H1 (cell line): ENCODE measurements around the gene SULF2. TPM values are rescaled to one million over a fixed set of nuclear protein-coding genes. Genes with fewer than 3 reads are reported as not detected.
A peak's percentile ranks its signal among the peaks of the same experiment; 100 is the strongest.

Experiments used
- CTCF ChIA-PET: fragments of 300-600 bp; sonication (Branson Sonifier 250); formaldehyde crosslinking; loops from one replicate; lab custom pipeline; 2021; ENCODE audit not compliant: partially characterized antibody; lab: Charles Lee
- POLR2A ChIA-PET: fragments of 300-600 bp; sonication (Branson Sonifier 250); formaldehyde crosslinking; loops from one replicate; lab custom pipeline; 2021; ENCODE audit warnings: inconsistent platforms; ENCODE audit not compliant: partially characterized antibody; lab: Charles Lee
- DNase-seq, 2 experiments: peaks; one replicate each; pipeline versions ENCODE4 v3.0.0 to v3.0.0-alpha.2; 2010 to 2022; ENCODE audit warnings: low spot score in 2 of 2, low read depth in 1 of 2, mixed read lengths in 1 of 2
- FAIRE-seq: peaks from 2 replicates; lab custom pipeline; 2011; peaks lifted over from hg19 to GRCh38; lab: Jason Lieb, UNC
- H2AFZ ChIP-seq: 2 replicates; pipeline ENCODE4 v1.8.1; 2012; ENCODE audit warnings: low read length, inconsistent platforms
- H2AK5ac ChIP-seq: 2 replicates; pipeline ENCODE4 v1.6.1; 2013; ENCODE audit warnings: low read depth, low read length
- H2BK120ac ChIP-seq: replicated peaks from 2 replicates; pipeline ENCODE3; 2013; ENCODE audit warnings: low read depth, low read length, inconsistent platforms
- H2BK12ac ChIP-seq: 2 replicates; pipeline ENCODE4 v1.6.1; 2013; ENCODE audit warnings: low read depth, low read length
- H2BK15ac ChIP-seq: 2 replicates; pipeline ENCODE4 v1.6.1; 2013; ENCODE audit warnings: low read length
- H2BK20ac ChIP-seq: 2 replicates; pipeline ENCODE4 v1.6.1; 2013; ENCODE audit warnings: low read length
- H2BK5ac ChIP-seq: 2 replicates; pipeline ENCODE4 v1.6.1; 2013; ENCODE audit warnings: low read depth, low read length
- H3K14ac ChIP-seq: 2 replicates; pipeline ENCODE4 v1.6.1; 2013; ENCODE audit warnings: inconsistent platforms; ENCODE audit not compliant: insufficient read length
- H3K18ac ChIP-seq: 2 replicates; pipeline ENCODE4 v1.6.1; 2013; ENCODE audit warnings: low read length; ENCODE audit errors: extremely low read depth
- H3K23ac ChIP-seq: 2 replicates; pipeline ENCODE4 v1.6.1; 2013; ENCODE audit warnings: inconsistent platforms; ENCODE audit not compliant: insufficient read length
- H3K23me2 ChIP-seq: 2 replicates; pipeline ENCODE4 v1.6.1; 2013; ENCODE audit warnings: low read depth, low read length
- H3K27ac ChIP-seq: 2 replicates; pipeline ENCODE4 v1.6.1; 2011; ENCODE audit warnings: low read depth, low read length, inconsistent platforms
- H3K27me3 ChIP-seq, 4 experiments: replicated peaks in 1 of 4; 1 replicate in 1 of 4; 2 replicates in 3 of 4; pipeline versions ENCODE4 v1.6.1 to v1.8.1; 2011 to 2013; ENCODE audit warnings: low read length in 3 of 4, mild to moderate bottlenecking in 3 of 4, inconsistent platforms in 2 of 4, mixed read lengths in 2 of 4, moderate library complexity in 1 of 4; ENCODE audit not compliant: control insufficient read depth in 3 of 4, insufficient read depth in 3 of 4; ENCODE audit errors: extremely low read depth in 1 of 4
- H3K36me3 ChIP-seq, 4 experiments: 2 replicates each; pipeline versions ENCODE4 v1.6.1 to v1.8.1; 2011 to 2013; ENCODE audit warnings: mild to moderate bottlenecking in 4 of 4, low read length in 3 of 4, moderate library complexity in 2 of 4, control low read depth in 1 of 4, inconsistent platforms in 1 of 4; ENCODE audit not compliant: insufficient read depth in 4 of 4, control insufficient read depth in 2 of 4
- H3K4ac ChIP-seq: replicated peaks from 2 replicates; pipeline ENCODE3; 2013; ENCODE audit warnings: low read length, low read depth, mixed read lengths, inconsistent platforms; ENCODE audit not compliant: insufficient read length
- H3K4me1 ChIP-seq, 4 experiments: replicated peaks in 1 of 4; 1 replicate in 1 of 4; 2 replicates in 3 of 4; pipeline versions ENCODE4 v1.6.1 to v1.8.1; 2011 to 2013; ENCODE audit warnings: low read length in 3 of 4, inconsistent platforms in 2 of 4, mixed read lengths in 1 of 4; ENCODE audit not compliant: insufficient read depth in 4 of 4, control insufficient read depth in 3 of 4
- H3K4me2 ChIP-seq, 2 experiments: 2 replicates each; pipeline versions ENCODE4 v1.6.1 to v1.8.1; 2011 to 2013; ENCODE audit warnings: low read depth in 2 of 2, low read length in 2 of 2, control low read depth in 1 of 2, inconsistent platforms in 1 of 2, mild to moderate bottlenecking in 1 of 2; ENCODE audit not compliant: insufficient read depth in 1 of 2
- H3K4me3 ChIP-seq, 4 experiments: fragments of 200-600, 300-600 bp in 1 of 4; sonication (generic), shearing (Covaris generic), sonication (Bioruptor Twin) in 1 of 4; 2 replicates each; pipeline versions ENCODE4 v1.5.1 to v1.8.1; 2011 to 2016; ENCODE audit warnings: low read length in 4 of 4, low read depth in 3 of 4, control low read depth in 2 of 4, inconsistent platforms in 2 of 4, mild to moderate bottlenecking in 2 of 4, mixed read lengths in 1 of 4, moderate library complexity in 1 of 4; ENCODE audit not compliant: insufficient read depth in 2 of 4; ENCODE audit errors: extremely low read depth in 1 of 4
- H3K56ac ChIP-seq: replicated peaks from 2 replicates; pipeline ENCODE3; 2013; ENCODE audit warnings: low read depth, mild to moderate bottlenecking, mixed read lengths, low read length, inconsistent platforms; ENCODE audit not compliant: insufficient read length
- H3K79me1 ChIP-seq: 2 replicates; pipeline ENCODE4 v1.6.1; 2013; ENCODE audit warnings: low read depth, low read length, control low read depth
- H3K79me2 ChIP-seq, 2 experiments: 2 replicates each; pipeline versions ENCODE4 v1.6.1 to v1.8.1; 2012 to 2013; ENCODE audit warnings: low read length in 2 of 2, mild to moderate bottlenecking in 2 of 2, inconsistent platforms in 1 of 2; ENCODE audit not compliant: insufficient read depth in 2 of 2, control insufficient read depth in 1 of 2
- H3K9ac ChIP-seq, 4 experiments: replicated peaks in 1 of 4; 1 replicate in 1 of 4; 2 replicates in 3 of 4; pipeline versions ENCODE4 v1.6.1 to v1.8.1; 2011 to 2013; ENCODE audit warnings: low read depth in 3 of 4, low read length in 3 of 4, control low read depth in 2 of 4, mild to moderate bottlenecking in 2 of 4, moderate library complexity in 2 of 4, inconsistent platforms in 1 of 4; ENCODE audit errors: extremely low read depth in 1 of 4
- H3K9me3 ChIP-seq, 2 experiments: 2 replicates each; pipeline versions ENCODE4 v1.6.1 to v1.8.1; 2012 to 2013; ENCODE audit warnings: mild to moderate bottlenecking in 2 of 2, moderate library complexity in 2 of 2, control low read depth in 1 of 2, inconsistent platforms in 1 of 2, low read depth in 1 of 2, low read length in 1 of 2, mixed read lengths in 1 of 2; ENCODE audit not compliant: insufficient read depth in 2 of 2
- H4K20me1 ChIP-seq, 2 experiments: replicated peaks in 1 of 2; 2 replicates each; pipeline versions ENCODE3 to v1.8.1; 2011 to 2013; ENCODE audit warnings: inconsistent platforms in 2 of 2, low read length in 2 of 2, mild to moderate bottlenecking in 1 of 2; ENCODE audit not compliant: insufficient read depth in 2 of 2, control insufficient read depth in 1 of 2
- H4K5ac ChIP-seq: 2 replicates; pipeline ENCODE4 v1.6.1; 2013; ENCODE audit warnings: low read length, low read depth, mixed read lengths, inconsistent platforms; ENCODE audit not compliant: insufficient read length
- H4K8ac ChIP-seq: 2 replicates; pipeline ENCODE4 v1.8.0; 2013; ENCODE audit warnings: mild to moderate bottlenecking, moderate library complexity, low read length, inconsistent platforms; ENCODE audit not compliant: insufficient read depth; ENCODE audit errors: extremely low read depth
- H4K91ac ChIP-seq: replicated peaks from 2 replicates; pipeline ENCODE3; 2013; ENCODE audit warnings: low read length, mixed read lengths, inconsistent platforms; ENCODE audit not compliant: insufficient read length
- CREB1 ChIP-seq: IDR thresholded peaks from 2 replicates; pipeline ENCODE4 v1.6.1; 2012; ENCODE audit warnings: inconsistent platforms
- EZH2 ChIP-seq: fragments of 200-600 bp; sonication (generic); IDR thresholded peaks from 2 replicates; pipeline ENCODE4 v1.7.1; 2012; ENCODE audit warnings: low read depth, mild to moderate bottlenecking, moderate library complexity, low read length, inconsistent platforms; ENCODE audit not compliant: severe bottlenecking
- KDM4A ChIP-seq: IDR thresholded peaks from one replicate; pipeline ENCODE4 v1.7.1; 2012; ENCODE audit warnings: low read depth, mild to moderate bottlenecking, moderate library complexity, low read length, inconsistent platforms; ENCODE audit not compliant: severe bottlenecking
- NANOG ChIP-seq: IDR thresholded peaks from 2 replicates; pipeline ENCODE4 v1.6.1; 2011; ENCODE audit warnings: low read length, low read depth, mild to moderate bottlenecking, inconsistent platforms; ENCODE audit not compliant: insufficient read depth, poor library complexity, severe bottlenecking
- RAD21 ChIP-seq, 2 experiments: IDR thresholded peaks in 1 of 2; conservative IDR thresholded peaks in 1 of 2; 2 replicates each; pipeline ENCODE4 v1.6.1; 2011; ENCODE audit warnings: low read depth in 2 of 2, low read length in 2 of 2, improper control_type of control experiment in 1 of 2, inconsistent platforms in 1 of 2, mild to moderate bottlenecking in 1 of 2, moderate library complexity in 1 of 2
- WGBS, 2 experiments: shearing (Covaris generic) in 1 of 2; methylation state at CpG; one replicate each; pipeline versions ENCODE4 v1.1.6 to v1.1.7; 2013 to 2015; ENCODE audit warnings: low lambda C conversion rate in 2 of 2, mixed read lengths in 2 of 2, inconsistent platforms in 1 of 2, low coverage in 1 of 2, missing lambda C conversion rate in 1 of 2; ENCODE audit not compliant: insufficient replicate concordance in 2 of 2, insufficient coverage in 1 of 2, insufficient read length in 1 of 2; ENCODE audit errors: extremely low coverage in 1 of 2, missing lambda C conversion rate in 1 of 2; 5-methylcytosine and 5-hydroxymethylcytosine counted together
- polyA plus RNA-seq, 7 experiments: library from polyadenylated mRNA; depleted of rRNA in 3 of 7; stranded (reverse) in 5 of 7; unstranded in 2 of 7; fragments of >200 nt in 5 of 7; fragments of 200-250 nt in 2 of 7; gene quantifications; 1 replicate in 5 of 7; 2 replicates in 1 of 7; 4 replicates in 1 of 7; pipeline versions ENCODE4 v1.2.1 to v1.2.3, GENCODE V29; 2011 to 2013; ENCODE audit warnings: missing spikeins in 2 of 7, mixed read lengths in 2 of 7
- total RNA-seq: library from RNA; stranded (reverse); fragmentation: NEBNext Ultra II Directional; extraction: Animal tissue kit (Norgen Biotek cat#: 25700); gene quantifications from 2 replicates; pipeline ENCODE4 v1.2.1, GENCODE V29; 2021

The SULF2 gene
- total and polyA plus RNA-seq, 2 of the 8 experiments (the other 6 are each of a cell fraction or from before 2014, with no cell fraction given): 15.7 to 28.2 TPM

DNA sequence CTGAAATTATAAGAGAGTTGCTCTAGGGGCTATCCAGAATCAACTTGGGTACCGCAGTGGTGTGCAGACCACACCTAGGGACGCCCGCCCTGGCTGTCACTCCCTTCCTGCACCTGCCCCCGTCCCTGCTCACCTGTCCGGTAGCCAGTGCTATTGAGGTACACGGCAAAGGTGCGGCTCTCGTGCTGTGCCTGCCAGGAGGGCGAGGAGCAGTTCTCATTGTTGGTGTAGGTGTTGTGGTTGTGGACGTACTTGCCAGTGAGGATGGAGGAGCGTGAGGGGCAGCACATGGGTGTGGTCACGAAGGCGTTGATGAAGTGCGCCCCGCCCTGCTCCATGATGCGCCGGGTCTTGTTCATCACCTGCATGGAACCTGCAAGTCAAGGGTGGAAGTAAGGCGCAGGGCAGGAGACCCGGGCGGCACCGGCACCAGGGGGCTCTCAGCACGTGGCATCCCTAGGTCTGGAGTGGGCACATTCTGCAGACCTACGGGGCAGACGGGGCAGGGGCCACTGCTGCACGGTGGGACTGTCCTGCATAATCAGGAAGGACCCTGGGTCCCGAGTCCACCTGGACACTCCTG, 48.6 kb downstream of the SULF2 start:
- Histone ChIP-seq H4K91ac (no peak overlapping the region), H2BK15ac (no peak overlapping the region)

More for the DNA sequence above, 48.6 kb downstream of the SULF2 start:
- FAIRE-seq (no peak), DNase-seq (no peak)
- 0 out of 7 replicates have a peak, but pooled peaks cover 0 to 2% (median 0%) of the 10 kb centered on the region in 4 experiments for H3K4me1 ChIP-seq
- no peaks in the 10 kb centered on the region for H3K79me2 ChIP-seq
- H3K18ac ChIP-seq: no peak overlapping the region
- no peak overlapping the region for H3K9ac ChIP-seq
- no peak overlapping the region for H3K27ac ChIP-seq
- H3K14ac ChIP-seq: no peak overlapping the region
- no peak overlapping the region for H4K8ac ChIP-seq
- no peaks in the 10 kb centered on the region for H3K23me2 ChIP-seq
- no peak overlapping the region for H2BK20ac ChIP-seq
- POLR2A ChIA-PET: no interaction called here
- H3K79me1 ChIP-seq: no peaks in the 10 kb centered on the region
- no peak overlapping the region for H3K4me3 ChIP-seq
- TF ChIP-seq KDM4A: no peak
- no peak for TF ChIP-seq EZH2
- TF ChIP-seq RAD21 (IDR thresholded peaks at IDR 0.05 in 1 of 2, conservative IDR thresholded peaks at IDR 0.05 in 1 of 2; ENCODE audit: low read depth in 2 of 2, low read length in 2 of 2): no peak
- no peak for TF ChIP-seq NANOG
- TF ChIP-seq CREB1: no peak
- TF ChIP-seq, all 59 proteins: peak for 0
- no peaks in the 10 kb centered on the region for H3K9me3 ChIP-seq
- no peak overlapping the region for H2AK5ac ChIP-seq
- CTCF ChIA-PET: no interaction called here
- H3K56ac ChIP-seq: no peak overlapping the region
- no peak overlapping the region for H2BK5ac ChIP-seq
- 0 out of 2 replicates have a peak overlapping the region, but pooled peaks have one; percentile 39 for H2BK12ac ChIP-seq
- H3K27me3 ChIP-seq: no peaks in the 10 kb centered on the region
- H3K36me3 ChIP-seq: no peaks in the 10 kb centered on the region; a peak in 2 of 8 replicates
- H3K23ac ChIP-seq: no peak overlapping the region
- whole genome bisulfite sequencing, 2 experiments: 96% methylated on average over 26 of the region's 26 CpGs; no CpG with 5 or more reads in 1 of the 2 experiments
- H2BK120ac ChIP-seq: no peak overlapping the region
- H4K5ac ChIP-seq: no peak overlapping the region
- no peak overlapping the region for H3K4ac ChIP-seq
- H2AFZ ChIP-seq: no peak overlapping the region
- H3K4me2 ChIP-seq: no peak overlapping the region
- H4K20me1 ChIP-seq: no peaks in the 10 kb centered on the region
